SK-N-SH (cell line): ENCODE measurements around the gene TRIP11. TPM values are rescaled to one million over a fixed set of nuclear protein-coding genes. Genes with fewer than 3 reads are reported as not detected.

Source experiments
- CTCF ChIA-PET: fragments of 300-600, 350-600 bp; formaldehyde crosslinking; extraction: SDS; loops from one replicate; lab custom pipeline; 2021; lab: Yijun Ruan, JAX
- POLR2A ChIA-PET: fragments of 350-600 bp; sonication (Branson Sonifier 250); formaldehyde crosslinking; extraction: SDS; loops from one replicate; lab custom pipeline; 2020; ENCODE audit warnings: antibody characterized with exemption, inconsistent platforms; lab: Yijun Ruan, JAX
- DNase-seq: peaks from one replicate; pipeline ENCODE4 v3.0.0; 2012
- H2AFZ ChIP-seq: fragments of 200-600 bp; sonication (generic); 2 replicates; pipeline ENCODE4 v1.8.1; 2016; ENCODE audit warnings: antibody characterized with exemption, mild to moderate bottlenecking, low read depth
- H3F3A ChIP-seq: fragments of 200-600 bp; sonication (generic); replicated peaks from 2 replicates; pipeline ENCODE3; 2016; ENCODE audit warnings: antibody characterized with exemption, mild to moderate bottlenecking; ENCODE audit not compliant: insufficient read depth
- H3K27ac ChIP-seq, 2 experiments: fragments of 200-500 bp in 1 of 2; fragments of 200-600 bp in 1 of 2; sonication (Bioruptor generic) in 1 of 2; sonication (generic), shearing (Covaris generic) in 1 of 2; 2 replicates each; pipeline versions ENCODE4 v1.5.1 to v1.6.1; 2014 to 2016; ENCODE audit warnings: low read depth in 2 of 2, inconsistent platforms in 1 of 2, low read length in 1 of 2, mild to moderate bottlenecking in 1 of 2, mixed read lengths in 1 of 2
- H3K27me3 ChIP-seq: fragments of 200-600 bp; sonication (generic), shearing (Covaris generic); 2 replicates; pipeline ENCODE4 v1.6.1; 2016; ENCODE audit warnings: mixed run types; ENCODE audit not compliant: insufficient read depth
- H3K36me3 ChIP-seq, 2 experiments: fragments of 200-500 bp in 1 of 2; fragments of 200-600 bp in 1 of 2; sonication (Bioruptor generic) in 1 of 2; sonication (generic) in 1 of 2; replicated peaks in 1 of 2; 2 replicates each; pipeline versions ENCODE3 to v1.5.1; 2014 to 2016; ENCODE audit warnings: low read length in 1 of 2, mild to moderate bottlenecking in 1 of 2; ENCODE audit not compliant: insufficient read depth in 2 of 2, control insufficient read depth in 1 of 2
- H3K4me1 ChIP-seq, 2 experiments: fragments of 200-500 bp in 1 of 2; fragments of 200-600 bp in 1 of 2; sonication (Bioruptor generic) in 1 of 2; sonication (generic), shearing (Covaris generic) in 1 of 2; 2 replicates each; pipeline versions ENCODE4 v1.5.1 to v1.6.1; 2014 to 2016; ENCODE audit warnings: low read depth in 1 of 2, low read length in 1 of 2, mixed run types in 1 of 2; ENCODE audit not compliant: insufficient read depth in 2 of 2, control insufficient read depth in 1 of 2
- H3K4me2 ChIP-seq: fragments of 200-600 bp; sonication (generic), shearing (Covaris generic); 2 replicates; pipeline ENCODE4 v1.6.1; 2017; ENCODE audit warnings: mixed run types
- H3K4me3 ChIP-seq, 2 experiments: fragments of 200-500 bp in 1 of 2; fragments of 200-600 bp in 1 of 2; sonication (Bioruptor generic) in 1 of 2; sonication (generic), shearing (Covaris generic) in 1 of 2; 2 replicates each; pipeline versions ENCODE4 v1.5.1 to v1.8.1; 2014 to 2016; ENCODE audit warnings: low read depth in 2 of 2, inconsistent platforms in 1 of 2, low read length in 1 of 2, mild to moderate bottlenecking in 1 of 2, mixed read lengths in 1 of 2, moderate library complexity in 1 of 2
- H3K79me2 ChIP-seq: fragments of 200-600 bp; sonication (generic); 2 replicates; pipeline ENCODE4 v1.8.1; 2017; ENCODE audit warnings: mild to moderate bottlenecking; ENCODE audit not compliant: insufficient read depth
- H3K9ac ChIP-seq: fragments of 200-600 bp; sonication (generic); 2 replicates; pipeline ENCODE4 v1.6.1; 2017; ENCODE audit warnings: mixed run types
- H3K9me2 ChIP-seq: fragments of 200-600 bp; sonication (generic); 2 replicates; pipeline ENCODE4 v1.6.1; 2017; ENCODE audit warnings: mixed run types
- H3K9me3 ChIP-seq: fragments of 200-600 bp; sonication (generic); 2 replicates; pipeline ENCODE4 v1.6.1; 2017; ENCODE audit warnings: mixed run types, mild to moderate bottlenecking, moderate library complexity
- H4K20me1 ChIP-seq: fragments of 200-600 bp; sonication (generic); 2 replicates; pipeline ENCODE4 v1.6.1; 2017; ENCODE audit warnings: mild to moderate bottlenecking, mixed run types; ENCODE audit not compliant: insufficient read depth
- ELF1 ChIP-seq: IDR thresholded peaks from 2 replicates; pipeline ENCODE4 v1.4.0; 2012
- EP300 ChIP-seq, 2 experiments: IDR thresholded peaks; 2 replicates each; pipeline versions ENCODE4 v1.4.0 to v1.6.1; 2012; ENCODE audit warnings: borderline replicate concordance in 1 of 2, low read depth in 1 of 2, low read length in 1 of 2
- FOXJ3 ChIP-seq: sonication (generic); formaldehyde crosslinking; IDR thresholded peaks from 2 replicates; pipeline ENCODE4 v1.5.1; 2020; ENCODE audit warnings: mild to moderate bottlenecking, missing genetic modification reagents
- GATA2 ChIP-seq: sonication (generic); formaldehyde crosslinking; IDR thresholded peaks from 2 replicates; pipeline ENCODE4 v1.5.0; 2020; ENCODE audit warnings: mild to moderate bottlenecking, missing genetic modification reagents
- JUND ChIP-seq: IDR thresholded peaks from 2 replicates; pipeline ENCODE4 v1.4.0; 2012
- NFIC ChIP-seq: IDR thresholded peaks from 2 replicates; pipeline ENCODE4 v1.4.0; 2012; ENCODE audit warnings: borderline replicate concordance
- POLR2AphosphoS5 ChIP-seq: IDR thresholded peaks from 2 replicates; pipeline ENCODE4 v1.6.1; 2012; ENCODE audit warnings: low read depth, low read length
- RXRA ChIP-seq: IDR thresholded peaks from 2 replicates; pipeline ENCODE4 v1.4.0; 2012; ENCODE audit warnings: low read depth, mild to moderate bottlenecking, borderline replicate concordance
- SMC3 ChIP-seq: IDR thresholded peaks from 2 replicates; pipeline ENCODE4 v1.6.1; 2012; ENCODE audit warnings: low read depth, low read length, improper control_type of control experiment
- TEAD4 ChIP-seq: IDR thresholded peaks from 2 replicates; pipeline ENCODE4 v1.4.0; 2012; ENCODE audit warnings: mild to moderate bottlenecking, borderline replicate concordance; ENCODE audit not compliant: insufficient read depth
- YY1 ChIP-seq: IDR thresholded peaks from 2 replicates; pipeline ENCODE4 v1.4.0; 2012; ENCODE audit warnings: low read depth, mild to moderate bottlenecking
- WGBS: methylation state at CpG from one replicate; pipeline ENCODE4 v1.1.6; 2017; ENCODE audit warnings: low lambda C conversion rate; 5-methylcytosine and 5-hydroxymethylcytosine counted together
- polyA plus RNA-seq, 3 experiments: library from polyadenylated mRNA; depleted of rRNA; stranded (reverse); fragments of >200 nt; gene quantifications; 2 replicates each; pipeline ENCODE4 v1.2.3, GENCODE V29; 2012
- TF ChIP-seq, protein P1 (sequence below): IDR thresholded peaks from 2 replicates; pipeline ENCODE4; 2012
- TF ChIP-seq, protein P2 (sequence below): IDR thresholded peaks from 2 replicates; pipeline ENCODE4 v1.4.0; 2012; ENCODE audit warnings: low read depth
- TF ChIP-seq, protein P3 (sequence below): IDR thresholded peaks from 2 replicates; pipeline ENCODE4 v1.4.0; 2012; ENCODE audit warnings: low read depth, borderline replicate concordance
- TF ChIP-seq, protein P4 (sequence below): IDR thresholded peaks from 2 replicates; pipeline ENCODE4 v1.4.0; 2012; ENCODE audit warnings: low read depth, borderline replicate concordance
- TF ChIP-seq, protein P5 (sequence below): IDR thresholded peaks from 2 replicates; pipeline ENCODE4 v1.6.1; 2012; ENCODE audit warnings: mild to moderate bottlenecking, low read depth, low read length, moderate library complexity

The TRIP11 gene
- polyA plus RNA-seq, 1 of the 3 experiments (the other 2 are of a cell fraction) = 4.6 TPM

DNA sequence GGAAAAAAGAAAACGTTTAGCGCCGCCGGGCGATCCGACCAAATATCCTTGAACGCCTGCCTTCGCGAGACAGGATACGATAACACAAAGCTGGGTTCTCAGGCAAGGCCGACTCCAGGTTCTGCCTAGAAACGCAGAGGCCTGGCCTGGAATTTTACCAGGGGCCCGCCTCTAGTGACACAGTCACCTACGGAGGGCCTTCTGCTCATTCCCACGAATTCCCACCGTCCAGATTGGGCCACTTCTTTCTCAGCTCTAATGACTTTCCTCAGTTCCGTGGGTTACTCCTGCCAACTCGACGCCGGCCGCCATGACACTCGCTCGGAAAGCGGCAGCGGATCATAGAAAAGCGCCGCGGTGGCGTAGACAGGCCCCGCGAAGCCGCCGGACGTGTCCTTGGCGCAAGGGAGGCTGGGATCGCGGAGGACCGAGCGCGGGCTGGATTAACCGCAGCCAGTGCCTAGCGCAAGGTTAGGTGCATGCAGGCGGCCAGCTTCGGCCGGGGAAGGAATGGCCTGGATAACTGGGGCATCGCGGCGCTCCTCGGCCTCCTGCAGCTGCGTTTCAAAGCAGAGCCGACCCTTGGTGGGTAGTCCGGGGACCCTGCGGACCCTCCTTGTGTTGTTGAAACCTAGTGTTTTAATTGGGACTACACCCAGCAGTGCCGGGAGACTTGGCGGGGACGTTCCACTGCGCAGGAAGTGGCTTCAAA is at the start of gene TRIP11 (continued):
- TF ChIP-seq, protein P1, sequence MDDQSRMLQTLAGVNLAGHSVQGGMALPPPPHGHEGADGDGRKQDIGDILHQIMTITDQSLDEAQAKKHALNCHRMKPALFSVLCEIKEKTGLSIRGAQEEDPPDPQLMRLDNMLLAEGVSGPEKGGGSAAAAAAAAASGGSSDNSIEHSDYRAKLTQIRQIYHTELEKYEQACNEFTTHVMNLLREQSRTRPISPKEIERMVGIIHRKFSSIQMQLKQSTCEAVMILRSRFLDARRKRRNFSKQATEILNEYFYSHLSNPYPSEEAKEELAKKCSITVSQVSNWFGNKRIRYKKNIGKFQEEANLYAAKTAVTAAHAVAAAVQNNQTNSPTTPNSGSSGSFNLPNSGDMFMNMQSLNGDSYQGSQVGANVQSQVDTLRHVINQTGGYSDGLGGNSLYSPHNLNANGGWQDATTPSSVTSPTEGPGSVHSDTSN = no peak; the same call in 1 of the 2 replicates
- TF ChIP-seq TEAD4 (no peak), ELF1 (no peak; the same call in 1 of the 2 replicates), POLR2AphosphoS5 (peak; percentile 91)

DNA sequence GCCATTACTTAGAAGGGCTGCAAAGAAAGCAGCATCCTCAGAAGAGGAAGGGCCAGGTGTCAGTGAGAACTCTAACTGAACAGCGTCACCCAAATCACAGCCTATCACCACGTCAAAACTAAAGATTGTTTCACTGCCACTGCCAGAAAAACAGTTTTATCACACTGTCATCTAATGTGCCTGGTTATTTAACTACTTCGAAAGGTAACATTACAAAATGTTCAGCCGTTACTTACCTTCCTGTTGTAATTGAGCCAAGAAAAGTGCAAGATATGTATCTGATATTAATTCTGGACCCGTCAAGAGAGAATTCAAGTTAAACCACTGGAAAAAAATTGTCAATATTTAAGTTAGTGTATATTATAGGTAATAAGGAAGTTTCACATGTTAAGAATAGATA is 48.6 kb upstream of the TRIP11 start:
- no peak overlapping the region for H3K4me3 ChIP-seq
- H3K4me2 ChIP-seq = no peak overlapping the region
- DNase-seq = no peak
- no peaks in the 10 kb centered on the region for H4K20me1 ChIP-seq
- H2AFZ ChIP-seq = no peak overlapping the region
- no peak for TF ChIP-seq JUND
- H3K4me1 ChIP-seq = no peaks in the 10 kb centered on the region
- no peaks in the 10 kb centered on the region for H3K9me2 ChIP-seq
- CTCF ChIA-PET = no interaction called here
- 94% methylated on average over 5 of the region's 5 CpGs for WGBS
- POLR2A ChIA-PET = no interaction called here
- peaks cover 16 to 57% of the 10 kb centered on the region in 2 experiments for H3K36me3 ChIP-seq
- H3K79me2 ChIP-seq = no peaks in the 10 kb centered on the region
- H3K9me3 ChIP-seq = no peaks in the 10 kb centered on the region
- no peak overlapping the region for H3K9ac ChIP-seq
- no peaks in the 10 kb centered on the region for H3K27me3 ChIP-seq
- peaks cover 4% of the 10 kb centered on the region for H3F3A ChIP-seq
- no peak overlapping the region for H3K27ac ChIP-seq

DNA sequence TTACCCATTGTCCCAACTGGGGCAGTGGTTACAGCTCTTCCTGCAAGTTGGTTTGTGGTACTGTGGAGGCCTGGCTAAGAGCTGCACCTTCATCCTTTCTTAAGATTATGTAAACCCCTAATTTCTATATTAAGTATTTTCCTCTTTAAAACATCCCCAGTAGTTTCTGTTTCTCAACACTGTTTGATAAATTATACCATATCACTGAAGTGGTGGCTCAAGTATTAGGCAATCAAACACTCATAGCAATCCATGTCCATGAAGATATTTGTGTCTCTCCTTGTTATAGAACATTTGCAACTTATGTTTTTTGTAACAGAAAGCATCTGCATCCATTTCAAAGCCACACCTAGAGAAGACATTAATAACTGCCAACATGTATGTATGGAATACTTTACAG is 34.7 kb upstream of the TRIP11 start:
- Histone ChIP-seq H3K4me2 (no peak overlapping the region), H3K36me3 (peaks cover 16 to 47% of the 10 kb centered on the region in 2 experiments), H2AFZ (no peak overlapping the region), H3K79me2 (no peaks in the 10 kb centered on the region), H3K27me3 (no peaks in the 10 kb centered on the region), H3K9me3 (no peaks in the 10 kb centered on the region), H3F3A (peaks cover 7% of the 10 kb centered on the region), H3K4me3 (no peak overlapping the region), H4K20me1 (no peaks in the 10 kb centered on the region), H3K4me1 (no peaks in the 10 kb centered on the region), H3K27ac (no peak overlapping the region), H3K9ac (no peak overlapping the region), H3K9me2 (no peaks in the 10 kb centered on the region)
- DNase-seq = no peak
- ChIA-PET CTCF (interaction anchor here (2.4 kb wide), 1 partner anchor 32 kb away, joined by 5 read pairs; the partner anchor contains the start of gene ATXN3), POLR2A (no interaction called here)
- TF ChIP-seq, protein P2, sequence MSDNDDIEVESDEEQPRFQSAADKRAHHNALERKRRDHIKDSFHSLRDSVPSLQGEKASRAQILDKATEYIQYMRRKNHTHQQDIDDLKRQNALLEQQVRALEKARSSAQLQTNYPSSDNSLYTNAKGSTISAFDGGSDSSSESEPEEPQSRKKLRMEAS = no peak
- TF ChIP-seq, protein P3, sequence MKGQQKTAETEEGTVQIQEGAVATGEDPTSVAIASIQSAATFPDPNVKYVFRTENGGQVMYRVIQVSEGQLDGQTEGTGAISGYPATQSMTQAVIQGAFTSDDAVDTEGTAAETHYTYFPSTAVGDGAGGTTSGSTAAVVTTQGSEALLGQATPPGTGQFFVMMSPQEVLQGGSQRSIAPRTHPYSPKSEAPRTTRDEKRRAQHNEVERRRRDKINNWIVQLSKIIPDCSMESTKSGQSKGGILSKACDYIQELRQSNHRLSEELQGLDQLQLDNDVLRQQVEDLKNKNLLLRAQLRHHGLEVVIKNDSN = no peak
- no peak for TF ChIP-seq NFIC
- TF ChIP-seq EP300 (IDR thresholded peaks at IDR 0.05; ENCODE audit: borderline replicate concordance in 1 of 2, low read depth in 1 of 2, low read length in 1 of 2) = no peak
- TF ChIP-seq FOXJ3 = no peak
- TF ChIP-seq TEAD4 = no peak
- no peak for TF ChIP-seq RXRA
- no peak for TF ChIP-seq SMC3
- TF ChIP-seq, protein P4, sequence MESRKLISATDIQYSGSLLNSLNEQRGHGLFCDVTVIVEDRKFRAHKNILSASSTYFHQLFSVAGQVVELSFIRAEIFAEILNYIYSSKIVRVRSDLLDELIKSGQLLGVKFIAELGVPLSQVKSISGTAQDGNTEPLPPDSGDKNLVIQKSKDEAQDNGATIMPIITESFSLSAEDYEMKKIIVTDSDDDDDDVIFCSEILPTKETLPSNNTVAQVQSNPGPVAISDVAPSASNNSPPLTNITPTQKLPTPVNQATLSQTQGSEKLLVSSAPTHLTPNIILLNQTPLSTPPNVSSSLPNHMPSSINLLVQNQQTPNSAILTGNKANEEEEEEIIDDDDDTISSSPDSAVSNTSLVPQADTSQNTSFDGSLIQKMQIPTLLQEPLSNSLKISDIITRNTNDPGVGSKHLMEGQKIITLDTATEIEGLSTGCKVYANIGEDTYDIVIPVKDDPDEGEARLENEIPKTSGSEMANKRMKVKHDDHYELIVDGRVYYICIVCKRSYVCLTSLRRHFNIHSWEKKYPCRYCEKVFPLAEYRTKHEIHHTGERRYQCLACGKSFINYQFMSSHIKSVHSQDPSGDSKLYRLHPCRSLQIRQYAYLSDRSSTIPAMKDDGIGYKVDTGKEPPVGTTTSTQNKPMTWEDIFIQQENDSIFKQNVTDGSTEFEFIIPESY = no peak
- TF ChIP-seq GATA2 = no peak
- no peak for TF ChIP-seq YY1
- TF ChIP-seq ELF1 = no peak
- TF ChIP-seq, protein P5, sequence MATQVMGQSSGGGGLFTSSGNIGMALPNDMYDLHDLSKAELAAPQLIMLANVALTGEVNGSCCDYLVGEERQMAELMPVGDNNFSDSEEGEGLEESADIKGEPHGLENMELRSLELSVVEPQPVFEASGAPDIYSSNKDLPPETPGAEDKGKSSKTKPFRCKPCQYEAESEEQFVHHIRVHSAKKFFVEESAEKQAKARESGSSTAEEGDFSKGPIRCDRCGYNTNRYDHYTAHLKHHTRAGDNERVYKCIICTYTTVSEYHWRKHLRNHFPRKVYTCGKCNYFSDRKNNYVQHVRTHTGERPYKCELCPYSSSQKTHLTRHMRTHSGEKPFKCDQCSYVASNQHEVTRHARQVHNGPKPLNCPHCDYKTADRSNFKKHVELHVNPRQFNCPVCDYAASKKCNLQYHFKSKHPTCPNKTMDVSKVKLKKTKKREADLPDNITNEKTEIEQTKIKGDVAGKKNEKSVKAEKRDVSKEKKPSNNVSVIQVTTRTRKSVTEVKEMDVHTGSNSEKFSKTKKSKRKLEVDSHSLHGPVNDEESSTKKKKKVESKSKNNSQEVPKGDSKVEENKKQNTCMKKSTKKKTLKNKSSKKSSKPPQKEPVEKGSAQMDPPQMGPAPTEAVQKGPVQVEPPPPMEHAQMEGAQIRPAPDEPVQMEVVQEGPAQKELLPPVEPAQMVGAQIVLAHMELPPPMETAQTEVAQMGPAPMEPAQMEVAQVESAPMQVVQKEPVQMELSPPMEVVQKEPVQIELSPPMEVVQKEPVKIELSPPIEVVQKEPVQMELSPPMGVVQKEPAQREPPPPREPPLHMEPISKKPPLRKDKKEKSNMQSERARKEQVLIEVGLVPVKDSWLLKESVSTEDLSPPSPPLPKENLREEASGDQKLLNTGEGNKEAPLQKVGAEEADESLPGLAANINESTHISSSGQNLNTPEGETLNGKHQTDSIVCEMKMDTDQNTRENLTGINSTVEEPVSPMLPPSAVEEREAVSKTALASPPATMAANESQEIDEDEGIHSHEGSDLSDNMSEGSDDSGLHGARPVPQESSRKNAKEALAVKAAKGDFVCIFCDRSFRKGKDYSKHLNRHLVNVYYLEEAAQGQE = no peak
- TF ChIP-seq POLR2AphosphoS5 = no peak
